HG02943 (cell line): Measurements from ENCODE around the gene SERPINB2.
"Not testable (repeated sequence)": the region's sequence is repeated elsewhere in the genome, so short reads cannot be mapped to it uniquely, and the experiment has no call there.

Source experiments
- ATAC-seq: cut with Tn5 transposase; IDR thresholded peaks from one replicate; pipeline ENCODE4 v1.9.1; 2021; ENCODE audit warnings: mild to moderate bottlenecking, low read depth, moderate library complexity; ENCODE audit not compliant: unreplicated experiment

Gene SERPINB2

DNA sequence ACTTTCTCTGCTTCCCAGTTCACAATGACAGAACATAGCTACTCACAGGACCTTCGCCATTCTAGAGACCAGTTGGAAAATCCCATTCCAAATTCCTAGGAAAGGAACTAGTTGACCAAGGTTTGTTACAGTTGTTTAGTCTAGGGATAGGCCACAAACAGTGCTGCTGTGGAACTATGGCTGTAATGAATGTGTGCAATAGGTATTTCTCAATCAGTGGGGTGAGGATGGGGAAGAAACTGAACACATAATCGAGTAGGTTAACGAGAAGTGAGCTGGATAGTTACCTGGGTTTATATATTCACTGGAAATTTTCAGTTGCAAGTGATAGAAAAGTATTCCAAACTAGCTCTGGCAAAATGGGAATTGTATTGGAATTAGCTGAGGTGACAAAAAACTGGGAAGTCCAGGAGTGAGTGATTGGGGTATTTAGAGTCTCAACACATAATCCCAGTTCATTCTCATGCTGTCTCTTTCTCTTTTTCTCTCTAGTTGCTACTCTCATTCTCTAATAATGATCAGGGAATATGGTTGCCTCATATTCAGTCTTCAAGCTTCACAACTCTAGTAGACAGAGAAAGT is 43.4 kb downstream of the SERPINB2 start:
- no peak for ATAC-seq

GRCh38 chr18:63936156-63936931 is 48.8 kb downstream of the SERPINB2 start:
- ATAC-seq = peak; percentile 98

DNA sequence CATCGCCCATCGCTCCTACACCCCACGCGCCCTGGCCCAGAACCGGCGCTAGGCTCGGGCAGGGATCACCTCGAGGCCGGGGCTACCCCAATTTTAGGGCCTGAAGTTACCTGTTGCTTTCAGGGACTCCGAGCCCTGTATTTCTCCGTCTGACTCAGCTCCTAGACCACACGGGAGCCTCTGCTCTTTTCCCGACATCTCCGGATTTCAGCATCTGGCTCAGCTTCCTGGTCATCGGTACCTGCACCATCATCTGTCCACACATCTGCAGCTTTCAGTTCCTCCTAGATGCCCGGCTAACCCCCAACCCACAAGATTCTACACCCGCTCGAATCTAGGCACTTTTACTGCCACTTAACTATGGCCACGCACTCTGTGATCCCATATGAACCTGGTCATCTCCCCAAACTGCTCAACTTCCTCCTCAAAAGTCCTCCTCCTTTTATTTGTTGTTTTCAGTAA is 49.5 kb downstream of the SERPINB2 start:
- no peak for ATAC-seq

GRCh38 chr18:63940008-63940407 is 52.5 kb downstream of the SERPINB2 start:
- ATAC-seq = no peak

DNA sequence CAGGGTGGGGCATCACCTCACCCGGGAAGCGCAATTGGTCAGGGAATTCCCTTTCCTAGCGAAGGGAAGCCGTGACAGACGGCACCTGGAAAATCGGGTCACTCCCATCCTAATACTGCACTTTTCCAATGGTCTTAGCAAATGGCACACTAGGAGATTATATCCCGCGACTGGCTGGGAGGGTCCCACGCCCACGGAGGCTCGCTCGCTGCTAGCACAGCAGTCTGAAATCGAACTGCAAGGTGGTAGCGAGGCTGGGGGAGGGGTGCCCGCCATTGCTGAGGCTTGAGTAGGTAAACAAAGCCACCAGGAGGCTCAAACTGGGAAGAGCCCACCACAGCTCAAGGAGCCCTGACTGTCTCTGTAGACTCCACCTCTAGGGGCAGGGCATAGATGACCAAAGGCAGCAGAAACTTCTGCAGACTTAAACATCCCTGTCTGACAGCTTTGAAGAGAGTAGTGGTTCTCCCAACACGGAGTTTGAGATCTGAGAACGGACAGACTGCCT is 53.1 kb downstream of the SERPINB2 start:
- not testable (repeated sequence) for ATAC-seq

DNA sequence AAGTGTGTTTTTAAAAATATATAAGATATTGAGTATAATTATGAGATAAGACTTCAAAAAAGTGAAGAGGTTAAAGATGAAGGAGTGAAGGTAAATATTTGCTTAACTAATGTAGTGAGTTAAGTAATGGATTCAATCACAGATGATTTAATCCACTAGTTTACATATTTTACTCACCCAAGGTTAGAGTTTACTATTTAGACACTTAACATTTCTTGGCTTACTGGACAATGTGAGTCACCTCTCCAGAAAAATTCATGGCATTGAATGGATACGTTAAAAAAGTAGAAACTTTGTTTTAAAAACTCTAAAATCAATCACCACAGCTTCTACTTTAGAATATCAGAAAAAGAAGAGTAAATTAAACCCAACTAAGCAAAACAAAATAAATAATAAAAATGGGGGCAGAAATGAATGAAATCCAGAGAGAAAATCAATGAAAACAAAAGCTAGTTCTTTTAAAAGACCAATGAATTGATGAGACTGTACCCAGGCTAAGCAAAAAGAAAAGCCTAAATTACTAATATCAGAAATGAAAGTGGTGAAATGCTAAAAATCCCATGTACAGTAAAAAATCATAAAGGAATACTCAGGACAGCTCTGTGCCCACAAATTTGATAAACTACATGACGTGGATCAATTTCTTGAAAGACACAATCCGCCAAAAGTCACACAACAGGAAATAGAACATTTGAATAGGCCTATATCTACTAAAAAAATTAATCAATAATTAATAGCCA is 59.7 kb downstream of the SERPINB2 start:
- no peak for ATAC-seq

- peak; percentile 86 for ATAC-seq
Measured at GRCh38 chr18:63949068-63949737, 61.7 kb downstream of the SERPINB2 start, which contains the start of gene HMSD. Gene HMSD, plus strand, starts transcription at chr18:63949301. Its CDS starts 4,155 bp downstream, at chr18:63953456.

GRCh38 chr18:63951302-63951705 is 63.8 kb downstream of the SERPINB2 start:
- ATAC-seq = peak; percentile 47
